H1 (cell line): ENCODE measurements around the gene DVL1. TPM values are rescaled to one million over a fixed set of nuclear protein-coding genes. Genes with fewer than 3 reads are reported as not detected.

Source experiments
- ASH2L ChIP-seq: fragments of 200-600, 300-600 bp; sonication (generic); IDR thresholded peaks from one replicate; pipeline ENCODE4 v1.7.1; 2017; ENCODE audit warnings: low read length
- CTBP2 ChIP-seq: IDR thresholded peaks from 2 replicates; pipeline ENCODE4 v1.7.0; 2011; ENCODE audit warnings: borderline replicate concordance, mild to moderate bottlenecking, moderate library complexity, mixed read lengths, low read length; ENCODE audit not compliant: insufficient read depth, insufficient read length
- SAP30 ChIP-seq: fragments of 300-600 bp; sonication (generic); IDR thresholded peaks from 2 replicates; pipeline ENCODE4 v1.7.1; 2012; ENCODE audit warnings: low read length, moderate library complexity, mild to moderate bottlenecking, inconsistent platforms; ENCODE audit not compliant: insufficient read depth, insufficient replicate concordance
- SP2 ChIP-seq: IDR thresholded peaks from 2 replicates; pipeline ENCODE4 v1.6.1; 2012; ENCODE audit warnings: mild to moderate bottlenecking, low read length, inconsistent platforms
- polyA plus RNA-seq, 7 experiments: library from polyadenylated mRNA; depleted of rRNA in 3 of 7; stranded (reverse) in 5 of 7; unstranded in 2 of 7; fragments of >200 nt in 5 of 7; fragments of 200-250 nt in 2 of 7; gene quantifications; 1 replicate in 5 of 7; 2 replicates in 1 of 7; 4 replicates in 1 of 7; pipeline versions ENCODE4 v1.2.1 to v1.2.3, GENCODE V29; 2011 to 2013; ENCODE audit warnings: missing spikeins in 2 of 7, mixed read lengths in 2 of 7
- total RNA-seq: library from RNA; stranded (reverse); fragmentation: NEBNext Ultra II Directional; extraction: Animal tissue kit (Norgen Biotek cat#: 25700); gene quantifications from 2 replicates; pipeline ENCODE4 v1.2.1, GENCODE V29; 2021
- TF ChIP-seq, protein P1 (sequence below): fragments of 300-600 bp; sonication (generic); IDR thresholded peaks from 2 replicates; pipeline ENCODE4 v1.7.1; 2012; ENCODE audit warnings: low read length, moderate library complexity, mild to moderate bottlenecking, inconsistent platforms; ENCODE audit not compliant: insufficient replicate concordance
- TF ChIP-seq, protein P2 (sequence below): IDR thresholded peaks from 2 replicates; pipeline ENCODE4 v1.6.1; 2012; ENCODE audit warnings: inconsistent platforms

The DVL1 gene
- total and polyA plus RNA-seq, 2 of the 8 experiments (the other 6 are each of a cell fraction or from before 2014, with no cell fraction given): 39.4 to 58.9 TPM

DNA sequence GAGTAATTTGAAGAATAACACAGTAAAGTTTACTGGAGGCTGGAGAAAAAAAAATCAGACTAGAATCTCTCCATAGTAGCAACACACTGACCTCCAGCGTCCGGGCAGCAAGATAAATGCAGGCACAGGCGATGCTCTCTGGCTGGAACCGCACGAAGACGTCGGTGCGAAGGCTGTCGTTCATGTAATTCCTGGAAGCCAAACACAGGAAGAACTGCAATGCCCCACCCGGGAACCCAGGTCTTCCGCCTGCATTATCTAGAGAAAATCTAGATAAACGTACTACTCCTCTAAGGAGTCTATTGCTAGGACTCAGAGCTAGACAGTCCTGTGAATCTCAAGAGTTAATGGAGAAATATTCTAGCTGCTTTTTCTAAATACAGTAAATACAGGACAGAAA, 41.5 kb upstream of the DVL1 start (continued):
- TF ChIP-seq CTBP2: no peak
- TF ChIP-seq, protein P1, sequence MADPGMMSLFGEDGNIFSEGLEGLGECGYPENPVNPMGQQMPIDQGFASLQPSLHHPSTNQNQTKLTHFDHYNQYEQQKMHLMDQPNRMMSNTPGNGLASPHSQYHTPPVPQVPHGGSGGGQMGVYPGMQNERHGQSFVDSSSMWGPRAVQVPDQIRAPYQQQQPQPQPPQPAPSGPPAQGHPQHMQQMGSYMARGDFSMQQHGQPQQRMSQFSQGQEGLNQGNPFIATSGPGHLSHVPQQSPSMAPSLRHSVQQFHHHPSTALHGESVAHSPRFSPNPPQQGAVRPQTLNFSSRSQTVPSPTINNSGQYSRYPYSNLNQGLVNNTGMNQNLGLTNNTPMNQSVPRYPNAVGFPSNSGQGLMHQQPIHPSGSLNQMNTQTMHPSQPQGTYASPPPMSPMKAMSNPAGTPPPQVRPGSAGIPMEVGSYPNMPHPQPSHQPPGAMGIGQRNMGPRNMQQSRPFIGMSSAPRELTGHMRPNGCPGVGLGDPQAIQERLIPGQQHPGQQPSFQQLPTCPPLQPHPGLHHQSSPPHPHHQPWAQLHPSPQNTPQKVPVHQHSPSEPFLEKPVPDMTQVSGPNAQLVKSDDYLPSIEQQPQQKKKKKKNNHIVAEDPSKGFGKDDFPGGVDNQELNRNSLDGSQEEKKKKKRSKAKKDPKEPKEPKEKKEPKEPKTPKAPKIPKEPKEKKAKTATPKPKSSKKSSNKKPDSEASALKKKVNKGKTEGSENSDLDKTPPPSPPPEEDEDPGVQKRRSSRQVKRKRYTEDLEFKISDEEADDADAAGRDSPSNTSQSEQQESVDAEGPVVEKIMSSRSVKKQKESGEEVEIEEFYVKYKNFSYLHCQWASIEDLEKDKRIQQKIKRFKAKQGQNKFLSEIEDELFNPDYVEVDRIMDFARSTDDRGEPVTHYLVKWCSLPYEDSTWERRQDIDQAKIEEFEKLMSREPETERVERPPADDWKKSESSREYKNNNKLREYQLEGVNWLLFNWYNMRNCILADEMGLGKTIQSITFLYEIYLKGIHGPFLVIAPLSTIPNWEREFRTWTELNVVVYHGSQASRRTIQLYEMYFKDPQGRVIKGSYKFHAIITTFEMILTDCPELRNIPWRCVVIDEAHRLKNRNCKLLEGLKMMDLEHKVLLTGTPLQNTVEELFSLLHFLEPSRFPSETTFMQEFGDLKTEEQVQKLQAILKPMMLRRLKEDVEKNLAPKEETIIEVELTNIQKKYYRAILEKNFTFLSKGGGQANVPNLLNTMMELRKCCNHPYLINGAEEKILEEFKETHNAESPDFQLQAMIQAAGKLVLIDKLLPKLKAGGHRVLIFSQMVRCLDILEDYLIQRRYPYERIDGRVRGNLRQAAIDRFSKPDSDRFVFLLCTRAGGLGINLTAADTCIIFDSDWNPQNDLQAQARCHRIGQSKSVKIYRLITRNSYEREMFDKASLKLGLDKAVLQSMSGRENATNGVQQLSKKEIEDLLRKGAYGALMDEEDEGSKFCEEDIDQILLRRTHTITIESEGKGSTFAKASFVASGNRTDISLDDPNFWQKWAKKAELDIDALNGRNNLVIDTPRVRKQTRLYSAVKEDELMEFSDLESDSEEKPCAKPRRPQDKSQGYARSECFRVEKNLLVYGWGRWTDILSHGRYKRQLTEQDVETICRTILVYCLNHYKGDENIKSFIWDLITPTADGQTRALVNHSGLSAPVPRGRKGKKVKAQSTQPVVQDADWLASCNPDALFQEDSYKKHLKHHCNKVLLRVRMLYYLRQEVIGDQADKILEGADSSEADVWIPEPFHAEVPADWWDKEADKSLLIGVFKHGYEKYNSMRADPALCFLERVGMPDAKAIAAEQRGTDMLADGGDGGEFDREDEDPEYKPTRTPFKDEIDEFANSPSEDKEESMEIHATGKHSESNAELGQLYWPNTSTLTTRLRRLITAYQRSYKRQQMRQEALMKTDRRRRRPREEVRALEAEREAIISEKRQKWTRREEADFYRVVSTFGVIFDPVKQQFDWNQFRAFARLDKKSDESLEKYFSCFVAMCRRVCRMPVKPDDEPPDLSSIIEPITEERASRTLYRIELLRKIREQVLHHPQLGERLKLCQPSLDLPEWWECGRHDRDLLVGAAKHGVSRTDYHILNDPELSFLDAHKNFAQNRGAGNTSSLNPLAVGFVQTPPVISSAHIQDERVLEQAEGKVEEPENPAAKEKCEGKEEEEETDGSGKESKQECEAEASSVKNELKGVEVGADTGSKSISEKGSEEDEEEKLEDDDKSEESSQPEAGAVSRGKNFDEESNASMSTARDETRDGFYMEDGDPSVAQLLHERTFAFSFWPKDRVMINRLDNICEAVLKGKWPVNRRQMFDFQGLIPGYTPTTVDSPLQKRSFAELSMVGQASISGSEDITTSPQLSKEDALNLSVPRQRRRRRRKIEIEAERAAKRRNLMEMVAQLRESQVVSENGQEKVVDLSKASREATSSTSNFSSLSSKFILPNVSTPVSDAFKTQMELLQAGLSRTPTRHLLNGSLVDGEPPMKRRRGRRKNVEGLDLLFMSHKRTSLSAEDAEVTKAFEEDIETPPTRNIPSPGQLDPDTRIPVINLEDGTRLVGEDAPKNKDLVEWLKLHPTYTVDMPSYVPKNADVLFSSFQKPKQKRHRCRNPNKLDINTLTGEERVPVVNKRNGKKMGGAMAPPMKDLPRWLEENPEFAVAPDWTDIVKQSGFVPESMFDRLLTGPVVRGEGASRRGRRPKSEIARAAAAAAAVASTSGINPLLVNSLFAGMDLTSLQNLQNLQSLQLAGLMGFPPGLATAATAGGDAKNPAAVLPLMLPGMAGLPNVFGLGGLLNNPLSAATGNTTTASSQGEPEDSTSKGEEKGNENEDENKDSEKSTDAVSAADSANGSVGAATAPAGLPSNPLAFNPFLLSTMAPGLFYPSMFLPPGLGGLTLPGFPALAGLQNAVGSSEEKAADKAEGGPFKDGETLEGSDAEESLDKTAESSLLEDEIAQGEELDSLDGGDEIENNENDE: no peak
- TF ChIP-seq, protein P2, sequence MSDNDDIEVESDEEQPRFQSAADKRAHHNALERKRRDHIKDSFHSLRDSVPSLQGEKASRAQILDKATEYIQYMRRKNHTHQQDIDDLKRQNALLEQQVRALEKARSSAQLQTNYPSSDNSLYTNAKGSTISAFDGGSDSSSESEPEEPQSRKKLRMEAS: no peak
- no peak for TF ChIP-seq SAP30
- no peak for TF ChIP-seq SP2
- no peak for TF ChIP-seq ASH2L
